Measurements from ENCODE around the gene CYS1.

CYS1 gene

GRCh38 chr2:10028407-10028987, 51.7 kb downstream of the CYS1 start:
- TF ChIP-seq, protein P1, sequence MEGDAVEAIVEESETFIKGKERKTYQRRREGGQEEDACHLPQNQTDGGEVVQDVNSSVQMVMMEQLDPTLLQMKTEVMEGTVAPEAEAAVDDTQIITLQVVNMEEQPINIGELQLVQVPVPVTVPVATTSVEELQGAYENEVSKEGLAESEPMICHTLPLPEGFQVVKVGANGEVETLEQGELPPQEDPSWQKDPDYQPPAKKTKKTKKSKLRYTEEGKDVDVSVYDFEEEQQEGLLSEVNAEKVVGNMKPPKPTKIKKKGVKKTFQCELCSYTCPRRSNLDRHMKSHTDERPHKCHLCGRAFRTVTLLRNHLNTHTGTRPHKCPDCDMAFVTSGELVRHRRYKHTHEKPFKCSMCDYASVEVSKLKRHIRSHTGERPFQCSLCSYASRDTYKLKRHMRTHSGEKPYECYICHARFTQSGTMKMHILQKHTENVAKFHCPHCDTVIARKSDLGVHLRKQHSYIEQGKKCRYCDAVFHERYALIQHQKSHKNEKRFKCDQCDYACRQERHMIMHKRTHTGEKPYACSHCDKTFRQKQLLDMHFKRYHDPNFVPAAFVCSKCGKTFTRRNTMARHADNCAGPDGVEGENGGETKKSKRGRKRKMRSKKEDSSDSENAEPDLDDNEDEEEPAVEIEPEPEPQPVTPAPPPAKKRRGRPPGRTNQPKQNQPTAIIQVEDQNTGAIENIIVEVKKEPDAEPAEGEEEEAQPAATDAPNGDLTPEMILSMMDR (IDR thresholded peaks at IDR 0.05), result no peak

GRCh38 chr2:10027660-10028330, 52.4 kb downstream of the CYS1 start:
- TF ChIP-seq, protein P1 (IDR thresholded peaks at IDR 0.05), result no peak

DNA sequence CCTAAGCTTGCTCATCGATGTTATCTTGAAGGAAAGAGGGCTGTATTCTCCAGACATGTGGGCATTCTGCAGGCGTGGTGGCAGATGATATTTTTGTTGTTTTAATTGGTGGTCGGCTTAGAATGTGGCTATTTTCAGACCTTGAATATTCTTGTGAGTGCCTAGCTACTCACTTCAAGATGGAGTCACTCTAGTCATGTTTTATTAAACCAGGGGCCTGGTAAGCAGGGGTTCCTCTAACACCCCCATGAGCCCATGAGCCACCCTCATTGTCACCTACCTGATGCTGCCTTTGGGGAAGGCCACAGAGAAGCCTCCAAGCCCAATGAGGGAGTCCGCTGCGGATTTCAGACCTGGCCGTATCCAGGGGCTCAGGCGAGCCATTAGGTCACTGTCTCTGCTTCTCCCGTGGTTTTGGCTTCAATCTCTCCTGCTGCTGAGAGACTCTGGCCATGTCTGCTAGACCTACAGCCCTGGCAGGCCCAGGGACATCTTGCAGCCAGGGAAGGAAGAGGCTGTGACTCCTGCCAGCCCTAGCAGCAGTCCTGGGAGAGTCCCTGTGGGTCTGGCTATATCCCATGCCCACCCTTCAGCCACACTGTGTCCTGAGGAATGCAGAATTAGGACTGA, 53.2 kb downstream of the CYS1 start:
- TF ChIP-seq, protein P1 (IDR thresholded peaks at IDR 0.05), result no peak

- TF ChIP-seq, protein P1 (IDR thresholded peaks at IDR 0.05), result no peak
Observed at GRCh38 chr2:10022966-10023662, 57.1 kb downstream of the CYS1 start.

DNA sequence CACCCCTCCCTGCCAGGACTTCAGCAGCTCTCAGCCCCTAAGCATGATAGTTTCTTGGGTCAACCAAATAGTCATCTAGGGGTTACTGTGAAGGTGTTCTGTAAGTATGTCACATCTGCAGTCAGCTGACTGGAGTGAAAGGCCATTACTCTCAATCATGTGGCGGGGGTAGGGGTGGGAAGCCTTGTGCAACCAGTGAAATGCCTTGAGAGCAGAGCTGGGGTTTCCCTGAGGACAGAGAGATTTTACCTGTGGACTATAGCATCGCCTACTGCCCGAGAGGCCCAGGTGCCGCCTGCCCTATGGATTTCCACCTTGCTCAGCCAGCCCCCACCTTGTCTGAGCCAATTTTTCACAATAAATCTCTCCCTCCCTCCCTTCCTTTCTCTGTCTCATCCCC, 57.8 kb downstream of the CYS1 start:
- TF ChIP-seq, protein P1 (IDR thresholded peaks at IDR 0.05), result no peak

DNA sequence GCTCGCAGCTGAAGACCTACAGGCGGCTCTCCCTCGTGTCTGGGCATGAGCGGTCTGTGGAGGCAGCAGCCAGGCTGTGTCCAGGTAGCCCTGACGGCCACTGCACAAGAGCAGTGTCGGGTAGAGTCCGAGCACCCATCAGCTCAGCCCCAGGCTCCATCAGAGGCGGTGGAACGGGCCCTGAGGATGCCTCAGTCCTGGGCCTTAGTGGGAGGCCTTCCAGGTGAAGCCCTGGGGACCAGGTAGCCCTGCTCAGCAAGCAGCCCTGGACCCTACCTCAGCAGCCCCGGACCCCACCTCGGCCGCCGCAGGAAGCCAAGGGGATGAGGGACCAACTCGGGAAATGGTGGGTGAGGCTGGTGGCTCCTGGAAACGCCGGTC, 58.2 kb downstream of the CYS1 start:
- TF ChIP-seq, protein P1 (IDR thresholded peaks at IDR 0.05), result no peak

DNA sequence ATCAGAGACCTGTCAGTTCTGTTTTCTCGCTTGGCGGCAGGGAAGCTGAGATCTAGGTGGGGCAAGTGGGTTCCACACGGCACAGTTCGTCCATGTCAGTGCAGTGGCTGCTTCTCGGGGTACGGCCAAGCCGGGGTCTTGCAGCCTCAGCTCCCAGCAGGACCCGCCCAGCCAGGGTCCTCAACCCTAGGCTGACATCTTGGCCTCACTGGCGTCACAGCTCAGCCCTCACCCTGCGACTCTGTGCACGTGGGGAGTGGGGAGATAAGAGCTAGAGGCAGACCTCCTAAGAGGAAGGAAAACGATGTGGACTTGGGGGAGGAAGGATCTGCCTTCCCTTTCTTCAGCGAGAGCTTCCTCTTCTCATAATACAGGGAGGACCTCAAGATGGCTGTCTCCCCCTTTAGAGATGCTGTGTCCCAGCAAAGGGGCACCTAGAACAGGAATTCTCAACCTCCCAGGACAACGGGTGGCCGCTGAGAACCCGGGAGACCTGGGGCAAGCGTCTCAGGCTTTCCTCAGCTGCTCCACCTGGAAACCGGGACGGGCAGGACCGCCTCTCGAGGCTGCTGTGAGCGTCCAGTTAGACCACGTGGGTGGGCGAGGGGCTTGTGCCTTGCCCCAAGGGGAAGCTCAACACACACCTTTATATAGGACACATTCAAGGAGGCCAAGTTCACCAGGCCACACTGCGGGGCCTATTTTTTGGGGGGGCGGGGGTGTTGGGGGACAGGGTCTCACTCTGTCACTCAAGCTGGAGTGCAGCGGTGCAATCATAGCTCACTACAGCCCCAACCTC, 60.4 kb downstream of the CYS1 start:
- TF ChIP-seq, protein P1 (IDR thresholded peaks at IDR 0.05), result no peak

Data from LNCAP (cell line).